ENCODE measurements around the gene PCDH9.

Gene PCDH9

DNA sequence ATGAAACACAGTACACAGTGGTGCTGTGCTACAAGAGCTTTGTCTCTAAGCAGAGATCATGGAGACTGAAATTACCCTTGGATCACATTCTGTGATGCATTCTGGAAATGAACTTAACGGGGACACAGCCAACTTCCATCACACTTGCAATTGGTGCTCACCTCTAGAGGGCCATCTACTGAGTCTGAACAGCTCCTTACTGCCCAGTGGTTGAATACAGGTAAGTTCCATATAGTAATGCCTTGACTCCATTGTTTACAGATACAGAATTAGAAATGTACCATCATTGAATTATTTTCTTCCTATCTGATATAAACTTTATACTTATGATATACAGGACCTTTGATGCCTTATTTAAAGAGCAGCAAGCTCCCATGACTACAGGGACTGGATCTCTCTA, 686.4 kb downstream of the PCDH9 start:
- TF ChIP-seq, protein P1, sequence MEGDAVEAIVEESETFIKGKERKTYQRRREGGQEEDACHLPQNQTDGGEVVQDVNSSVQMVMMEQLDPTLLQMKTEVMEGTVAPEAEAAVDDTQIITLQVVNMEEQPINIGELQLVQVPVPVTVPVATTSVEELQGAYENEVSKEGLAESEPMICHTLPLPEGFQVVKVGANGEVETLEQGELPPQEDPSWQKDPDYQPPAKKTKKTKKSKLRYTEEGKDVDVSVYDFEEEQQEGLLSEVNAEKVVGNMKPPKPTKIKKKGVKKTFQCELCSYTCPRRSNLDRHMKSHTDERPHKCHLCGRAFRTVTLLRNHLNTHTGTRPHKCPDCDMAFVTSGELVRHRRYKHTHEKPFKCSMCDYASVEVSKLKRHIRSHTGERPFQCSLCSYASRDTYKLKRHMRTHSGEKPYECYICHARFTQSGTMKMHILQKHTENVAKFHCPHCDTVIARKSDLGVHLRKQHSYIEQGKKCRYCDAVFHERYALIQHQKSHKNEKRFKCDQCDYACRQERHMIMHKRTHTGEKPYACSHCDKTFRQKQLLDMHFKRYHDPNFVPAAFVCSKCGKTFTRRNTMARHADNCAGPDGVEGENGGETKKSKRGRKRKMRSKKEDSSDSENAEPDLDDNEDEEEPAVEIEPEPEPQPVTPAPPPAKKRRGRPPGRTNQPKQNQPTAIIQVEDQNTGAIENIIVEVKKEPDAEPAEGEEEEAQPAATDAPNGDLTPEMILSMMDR (IDR thresholded peaks at IDR 0.05): peak; percentile 31; the same call in 1 of the 2 replicates

DNA sequence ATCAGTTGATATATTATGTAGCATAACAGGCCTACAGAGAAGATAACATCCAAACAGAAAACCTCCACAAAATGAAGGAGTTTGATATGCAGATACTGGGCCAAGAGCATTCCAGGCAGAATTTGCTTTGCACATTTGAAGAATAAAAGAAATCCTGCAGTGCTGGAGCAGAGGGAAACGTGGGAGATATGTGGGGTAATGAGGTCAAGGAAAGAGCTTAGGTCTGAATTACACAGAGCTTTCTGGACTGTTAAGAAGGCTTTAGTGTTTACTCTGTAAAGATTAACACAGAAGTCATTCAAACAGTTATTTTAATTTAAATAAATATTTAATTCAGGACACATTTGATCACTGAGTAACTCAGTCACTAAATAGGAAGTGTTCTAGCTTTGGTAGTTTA, 692.7 kb downstream of the PCDH9 start:
- TF ChIP-seq, protein P1 (IDR thresholded peaks at IDR 0.05): no peak

DNA sequence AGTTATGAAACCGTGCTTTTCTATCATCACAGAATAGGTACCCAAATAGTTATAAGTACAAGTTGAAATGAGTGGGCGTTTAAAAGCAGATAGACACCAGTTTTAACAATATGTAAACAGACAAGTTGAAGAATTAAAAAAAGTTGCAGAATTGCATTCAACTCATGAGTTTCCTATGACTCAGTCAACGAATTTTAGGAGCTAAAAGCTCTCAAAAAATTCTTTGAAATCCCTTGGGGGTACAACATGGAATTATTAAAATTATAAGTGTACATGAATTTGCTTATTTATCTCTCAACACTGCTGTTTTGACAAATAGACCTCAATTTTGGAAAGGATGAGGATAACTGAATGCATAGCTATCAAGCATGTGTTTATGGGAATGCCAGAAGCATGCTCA, 693.4 kb downstream of the PCDH9 start:
- TF ChIP-seq, protein P1 (IDR thresholded peaks at IDR 0.05): no peak

DNA sequence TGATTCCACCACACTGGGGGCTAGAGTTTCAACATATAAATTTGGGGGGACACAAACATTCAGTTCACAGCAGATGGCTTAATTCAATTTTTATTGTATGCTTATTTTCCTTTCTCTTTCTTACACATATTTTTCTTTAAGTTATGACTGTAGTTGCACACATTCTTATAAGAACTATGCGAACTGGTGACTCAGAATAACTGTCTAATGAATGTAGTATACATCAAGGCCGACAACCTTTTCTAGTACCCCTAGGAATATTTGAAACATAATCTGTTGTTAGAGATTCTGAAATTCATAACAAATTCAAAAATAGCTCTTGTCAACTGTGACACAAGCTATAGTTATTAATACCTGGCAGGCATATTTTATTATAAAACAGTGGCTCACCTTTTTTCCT, 695.6 kb downstream of the PCDH9 start:
- TF ChIP-seq, protein P1 (IDR thresholded peaks at IDR 0.05): no peak

DNA sequence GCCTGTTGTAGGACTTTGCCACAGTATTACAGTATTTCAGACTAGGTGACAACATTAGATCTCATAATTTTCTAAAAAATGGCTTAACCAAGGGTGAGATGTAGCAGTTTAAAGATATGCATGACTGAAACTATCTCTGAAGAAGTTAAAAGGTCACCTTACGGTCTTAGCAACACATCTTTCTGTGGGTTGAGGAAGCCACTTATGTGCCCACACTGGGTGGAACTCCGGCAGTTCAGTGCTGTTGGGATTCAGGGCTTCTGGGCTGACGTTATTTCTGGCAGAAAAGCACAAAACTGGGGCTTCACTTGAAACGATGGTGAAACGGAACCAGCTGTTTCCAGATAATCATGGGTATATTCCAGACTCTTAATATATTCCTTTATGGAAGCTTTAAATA, 697.3 kb downstream of the PCDH9 start:
- TF ChIP-seq, protein P1 (IDR thresholded peaks at IDR 0.05): no peak

DNA sequence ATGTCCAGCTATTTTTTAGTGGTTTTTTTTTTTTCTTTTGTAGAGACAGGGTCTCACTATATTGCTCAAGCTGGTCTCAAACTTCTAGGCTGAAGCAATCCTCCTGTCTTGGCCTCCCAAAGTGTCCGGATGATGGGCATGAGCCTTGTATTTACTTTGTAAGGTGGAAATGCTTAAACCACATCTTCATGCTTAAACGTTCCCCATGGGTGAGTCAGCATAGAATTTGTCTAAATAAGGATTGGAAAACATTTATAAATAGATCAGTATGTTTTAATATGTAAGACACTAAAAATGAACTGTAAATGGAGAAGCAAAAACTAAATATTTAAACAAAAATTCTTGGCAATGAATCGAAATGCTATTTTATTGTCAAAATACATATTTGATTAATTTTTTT, 698.0 kb downstream of the PCDH9 start:
- TF ChIP-seq, protein P1 (IDR thresholded peaks at IDR 0.05): no peak

DNA sequence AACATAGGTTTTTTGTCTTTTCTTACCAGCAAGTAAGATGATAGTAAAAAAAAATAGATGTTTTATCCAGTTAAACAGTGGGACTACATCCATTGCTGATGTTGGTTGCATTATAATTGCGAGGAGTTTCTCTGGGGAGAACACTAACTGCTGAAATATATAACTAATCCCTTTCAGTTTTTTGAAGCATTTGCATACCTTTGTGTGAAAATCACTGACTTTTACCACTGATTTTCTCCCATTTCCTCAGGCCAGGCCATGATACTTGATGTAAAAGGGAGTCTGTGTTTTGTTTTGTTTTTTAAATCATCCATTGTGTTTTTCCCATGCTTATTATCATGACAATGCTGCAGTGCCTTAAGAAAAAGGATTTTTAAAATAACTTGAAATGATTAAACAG, 699.5 kb downstream of the PCDH9 start:
- TF ChIP-seq, protein P1 (IDR thresholded peaks at IDR 0.05): no peak

DNA sequence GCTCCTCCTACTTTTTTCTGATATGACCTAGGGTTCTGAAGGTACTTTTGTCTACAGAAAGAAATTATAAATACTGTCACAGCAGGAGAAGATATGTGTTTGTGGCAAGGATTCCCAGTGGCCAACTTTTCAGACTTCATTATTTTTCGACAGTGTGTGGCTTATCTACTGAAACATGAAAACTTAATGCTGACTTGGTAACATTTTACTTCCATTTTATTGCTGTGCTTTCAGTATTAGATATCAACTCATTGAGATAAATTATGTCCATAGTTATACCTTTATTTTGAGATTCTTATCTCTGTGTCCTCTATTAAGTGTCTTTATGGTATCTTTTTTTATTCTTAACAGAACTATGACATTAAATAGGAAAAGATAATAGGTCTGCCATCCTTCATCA, 700.0 kb downstream of the PCDH9 start:
- TF ChIP-seq, protein P1 (IDR thresholded peaks at IDR 0.05): no peak

Measured in LNCAP (cell line).